ENCODE measurements around the gene IL17B. TPM values are rescaled to one million over a fixed set of nuclear protein-coding genes. Genes with fewer than 3 reads are reported as not detected.

Gene IL17B
- total RNA-seq, 1 experiment from 2014 or later, result not detected

GRCh38 chr5:149363358-149363757 lies 15.7 kb downstream of the IL17B start:
- no peaks in the 10 kb centered on the region; the same call in 1 of the 2 replicates for H3K36me3 Mint-ChIP-seq
- H3K4me1 Mint-ChIP-seq, result peaks cover 18% of the 10 kb centered on the region
- CTCF ChIA-PET, result interaction anchor here (1.1 kb wide), 1 partner anchor 12 kb away, joined by 3 read pairs; no protein-coding TSS in a partner anchor
- DNase-seq (ENCODE audit: low spot score) (no peak), ATAC-seq (no peak)
- TF ChIP-seq ARID4B (CRISPR knock-in tag; IDR thresholded peaks at IDR 0.05; ENCODE audit: borderline replicate concordance) (no peak), MAX (CRISPR knock-in tag; IDR thresholded peaks at IDR 0.05) (no peak), MYBL2 (CRISPR knock-in tag; IDR thresholded peaks at IDR 0.05) (no peak), MLX (CRISPR knock-in tag; IDR thresholded peaks at IDR 0.05) (no peak), ZNF138 (CRISPR knock-in tag; conservative IDR thresholded peaks at IDR 0.05) (no peak), GABPB1 (CRISPR knock-in tag; IDR thresholded peaks at IDR 0.05) (no peak), USF2 (CRISPR knock-in tag; IDR thresholded peaks at IDR 0.05) (no peak), NFE2L1 (CRISPR knock-in tag; IDR thresholded peaks at IDR 0.05) (no peak), ZNF121 (CRISPR knock-in tag; IDR thresholded peaks at IDR 0.05) (no peak), IRF2 (CRISPR knock-in tag; IDR thresholded peaks at IDR 0.05; ENCODE audit: borderline replicate concordance, low read depth) (no peak), FOXK1 (CRISPR knock-in tag; IDR thresholded peaks at IDR 0.05) (no peak)
- TF ChIP-seq, protein P1, sequence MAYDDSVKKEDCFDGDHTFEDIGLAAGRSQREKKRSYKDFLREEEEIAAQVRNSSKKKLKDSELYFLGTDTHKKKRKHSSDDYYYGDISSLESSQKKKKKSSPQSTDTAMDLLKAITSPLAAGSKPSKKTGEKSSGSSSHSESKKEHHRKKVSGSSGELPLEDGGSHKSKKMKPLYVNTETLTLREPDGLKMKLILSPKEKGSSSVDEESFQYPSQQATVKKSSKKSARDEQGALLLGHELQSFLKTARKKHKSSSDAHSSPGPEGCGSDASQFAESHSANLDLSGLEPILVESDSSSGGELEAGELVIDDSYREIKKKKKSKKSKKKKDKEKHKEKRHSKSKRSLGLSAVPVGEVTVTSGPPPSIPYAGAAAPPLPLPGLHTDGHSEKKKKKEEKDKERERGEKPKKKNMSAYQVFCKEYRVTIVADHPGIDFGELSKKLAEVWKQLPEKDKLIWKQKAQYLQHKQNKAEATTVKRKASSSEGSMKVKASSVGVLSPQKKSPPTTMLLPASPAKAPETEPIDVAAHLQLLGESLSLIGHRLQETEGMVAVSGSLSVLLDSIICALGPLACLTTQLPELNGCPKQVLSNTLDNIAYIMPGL (CRISPR knock-in tag; IDR thresholded peaks at IDR 0.05), result no peak
- no peak overlapping the region for H3K4me3 Mint-ChIP-seq
- peaks cover 3% of the 10 kb centered on the region; the same call in 1 of the 2 replicates for H3K27me3 Mint-ChIP-seq (ENCODE audit: low read depth)
- POLR2A ChIA-PET, result no interaction called here
- no peaks in the 10 kb centered on the region for H3K9me3 Mint-ChIP-seq
- H3K27ac Mint-ChIP-seq, result no peak overlapping the region

DNA sequence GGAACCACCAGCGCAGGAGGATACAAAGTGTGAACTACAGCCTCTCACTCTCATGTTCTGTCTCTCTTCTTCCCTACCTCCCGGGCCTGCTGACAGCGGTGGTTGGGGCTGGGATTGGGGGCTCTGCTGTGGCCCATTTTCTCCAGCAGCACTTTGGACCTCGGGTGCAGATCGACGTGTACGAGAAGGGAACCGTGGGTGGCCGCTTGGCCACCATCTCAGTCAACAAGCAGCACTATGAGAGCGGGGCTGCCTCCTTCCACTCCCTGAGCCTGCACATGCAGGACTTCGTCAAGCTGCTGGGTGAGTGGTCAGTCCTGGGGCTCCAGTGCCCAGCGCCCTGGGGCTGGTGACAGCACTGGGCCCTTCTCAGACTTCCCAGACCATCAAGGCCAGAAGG lies 16.6 kb downstream of the IL17B start:
- H3K9me3 Mint-ChIP-seq, result no peaks in the 10 kb centered on the region
- no peak overlapping the region for H3K4me3 Mint-ChIP-seq
- peaks cover 3% of the 10 kb centered on the region; the same call in 1 of the 2 replicates for H3K27me3 Mint-ChIP-seq (ENCODE audit: low read depth)
- no peak for ATAC-seq
- CTCF ChIA-PET, result no interaction called here
- H3K4me1 Mint-ChIP-seq, result peaks cover 15% of the 10 kb centered on the region
- POLR2A ChIA-PET, result no interaction called here
- no peak for DNase-seq (ENCODE audit: low spot score)
- H3K36me3 Mint-ChIP-seq, result no peaks in the 10 kb centered on the region
- H3K27ac Mint-ChIP-seq, result peak overlapping the region; percentile 62; the same call in 1 of the 2 replicates
- TF ChIP-seq, protein P2, sequence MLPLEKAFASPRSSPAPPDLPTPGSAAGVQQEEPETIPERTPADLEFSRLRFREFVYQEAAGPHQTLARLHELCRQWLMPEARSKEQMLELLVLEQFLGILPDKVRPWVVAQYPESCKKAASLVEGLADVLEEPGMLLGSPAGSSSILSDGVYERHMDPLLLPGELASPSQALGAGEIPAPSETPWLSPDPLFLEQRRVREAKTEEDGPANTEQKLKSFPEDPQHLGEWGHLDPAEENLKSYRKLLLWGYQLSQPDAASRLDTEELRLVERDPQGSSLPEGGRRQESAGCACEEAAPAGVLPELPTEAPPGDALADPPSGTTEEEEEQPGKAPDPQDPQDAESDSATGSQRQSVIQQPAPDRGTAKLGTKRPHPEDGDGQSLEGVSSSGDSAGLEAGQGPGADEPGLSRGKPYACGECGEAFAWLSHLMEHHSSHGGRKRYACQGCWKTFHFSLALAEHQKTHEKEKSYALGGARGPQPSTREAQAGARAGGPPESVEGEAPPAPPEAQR (CRISPR knock-in tag; IDR thresholded peaks at IDR 0.05), result no peak
- TF ChIP-seq ZNF423 (CRISPR knock-in tag; IDR thresholded peaks at IDR 0.05) (no peak), NFE2L1 (CRISPR knock-in tag; IDR thresholded peaks at IDR 0.05) (no peak), PRDM15 (CRISPR knock-in tag; IDR thresholded peaks at IDR 0.05) (no peak), ESRRA (CRISPR knock-in tag; IDR thresholded peaks at IDR 0.05; ENCODE audit: borderline replicate concordance) (no peak), USF2 (CRISPR knock-in tag; IDR thresholded peaks at IDR 0.05) (no peak)
